GM18858 (cell line): ENCODE measurements around the gene SLAMF6.
"Not testable (repeated sequence)": the region's sequence is repeated elsewhere in the genome, so short reads cannot be mapped to it uniquely, and the experiment has no call there.

ENCODE experiments used
- ATAC-seq: cut with Tn5 transposase; IDR thresholded peaks from one replicate; pipeline ENCODE4 v1.9.1; 2021; ENCODE audit not compliant: unreplicated experiment

SLAMF6 gene

DNA sequence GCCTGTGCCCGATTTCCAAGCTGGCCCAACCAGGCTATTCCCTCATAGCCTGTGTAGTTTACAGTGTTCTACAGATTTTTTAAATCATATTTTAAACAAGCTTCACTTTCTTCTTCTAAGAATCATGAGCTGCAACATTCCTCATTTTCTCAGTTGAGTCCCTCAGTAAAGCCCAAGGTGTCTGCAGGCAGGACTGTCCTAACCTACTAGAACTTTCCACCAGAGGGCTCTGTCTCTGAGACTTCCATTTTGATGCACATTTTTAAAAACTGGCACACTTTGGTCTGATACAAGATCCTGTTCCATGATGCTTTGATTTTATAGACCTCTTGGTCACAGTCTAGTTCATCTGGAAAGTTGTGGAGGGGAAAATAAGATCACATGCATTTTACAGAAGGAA lies 21.6 kb upstream of the SLAMF6 start:
- no peak for ATAC-seq

DNA sequence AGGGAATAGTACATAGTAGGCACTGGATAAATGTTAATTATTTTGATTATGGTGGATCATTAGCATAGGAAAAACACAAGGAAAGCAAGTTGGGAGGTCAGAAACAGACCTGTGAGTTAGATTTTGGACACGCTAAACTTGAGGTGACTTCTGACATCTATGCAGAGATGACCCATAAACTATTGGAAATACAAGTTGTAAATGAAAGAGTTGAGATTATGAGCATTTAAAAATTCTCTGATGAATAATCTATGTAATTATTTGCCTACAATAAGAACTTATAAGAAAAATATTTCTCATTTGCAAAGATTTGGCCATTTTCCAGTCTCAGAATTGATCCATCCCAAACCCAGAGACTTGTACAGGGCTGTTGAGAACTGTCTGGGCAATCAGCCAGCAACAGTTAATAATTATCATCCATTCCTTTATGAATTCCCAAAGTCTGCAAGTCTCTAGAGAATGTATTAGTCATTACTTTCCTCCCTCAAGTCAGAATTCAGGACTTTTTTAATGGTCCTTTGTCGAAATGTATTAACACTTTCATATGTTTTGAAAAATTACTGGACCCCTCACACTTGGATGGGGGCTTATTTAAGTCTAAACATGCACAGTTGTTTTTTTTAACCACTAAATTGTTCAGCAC lies 19.4 kb upstream of the SLAMF6 start:
- no peak for ATAC-seq

DNA sequence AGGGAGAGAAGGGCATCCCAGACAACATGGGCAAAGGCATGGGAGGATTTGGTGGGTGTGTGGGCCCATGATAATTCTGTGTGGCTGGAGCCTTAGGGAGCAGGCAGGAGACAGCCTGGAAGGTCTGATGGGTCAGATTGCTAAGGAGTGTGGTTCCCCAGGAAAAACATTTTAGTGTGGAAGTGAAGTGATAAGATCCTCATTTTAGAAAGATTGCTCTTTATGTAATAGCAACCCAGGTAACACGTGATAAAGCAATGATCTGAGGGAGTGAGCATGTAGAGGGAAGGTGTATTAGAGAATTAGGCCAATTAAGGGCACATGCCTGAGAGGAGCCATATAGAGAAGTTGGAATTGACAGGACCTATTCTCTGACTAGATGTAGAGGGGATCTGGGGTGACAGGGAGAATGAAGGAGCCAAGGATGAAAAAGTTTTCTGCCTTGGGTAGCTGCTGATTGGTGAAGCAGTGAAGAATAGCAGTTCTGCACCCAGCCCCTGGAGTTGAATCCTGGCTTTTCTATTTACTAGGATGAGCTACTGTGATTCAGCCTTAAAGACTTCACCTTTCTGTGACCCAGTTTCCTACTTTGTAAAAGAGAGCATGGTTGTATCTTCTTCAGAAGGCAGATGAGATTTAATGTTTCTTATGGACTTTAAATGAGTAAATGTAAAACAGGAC lies 18.7 kb upstream of the SLAMF6 start:
- no peak for ATAC-seq

DNA sequence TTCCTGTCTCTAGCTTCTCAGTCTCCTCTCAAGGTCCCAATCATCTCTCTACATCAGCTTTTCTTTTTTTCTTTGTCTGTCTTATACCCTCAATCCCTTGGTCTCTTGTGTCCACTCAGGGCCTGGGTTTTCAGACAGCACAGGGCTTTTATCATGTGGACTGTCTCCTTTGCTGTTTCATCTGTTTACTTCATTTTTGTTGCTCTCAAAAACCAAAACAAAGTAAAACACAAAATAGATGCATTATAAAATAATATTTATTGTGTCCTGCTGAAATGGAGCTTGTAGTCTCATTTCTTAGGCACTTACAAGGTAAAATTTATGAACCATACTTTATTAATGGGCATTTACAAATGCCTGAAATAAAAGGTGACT lies 17.8 kb upstream of the SLAMF6 start:
- ATAC-seq = peak; percentile 10

DNA sequence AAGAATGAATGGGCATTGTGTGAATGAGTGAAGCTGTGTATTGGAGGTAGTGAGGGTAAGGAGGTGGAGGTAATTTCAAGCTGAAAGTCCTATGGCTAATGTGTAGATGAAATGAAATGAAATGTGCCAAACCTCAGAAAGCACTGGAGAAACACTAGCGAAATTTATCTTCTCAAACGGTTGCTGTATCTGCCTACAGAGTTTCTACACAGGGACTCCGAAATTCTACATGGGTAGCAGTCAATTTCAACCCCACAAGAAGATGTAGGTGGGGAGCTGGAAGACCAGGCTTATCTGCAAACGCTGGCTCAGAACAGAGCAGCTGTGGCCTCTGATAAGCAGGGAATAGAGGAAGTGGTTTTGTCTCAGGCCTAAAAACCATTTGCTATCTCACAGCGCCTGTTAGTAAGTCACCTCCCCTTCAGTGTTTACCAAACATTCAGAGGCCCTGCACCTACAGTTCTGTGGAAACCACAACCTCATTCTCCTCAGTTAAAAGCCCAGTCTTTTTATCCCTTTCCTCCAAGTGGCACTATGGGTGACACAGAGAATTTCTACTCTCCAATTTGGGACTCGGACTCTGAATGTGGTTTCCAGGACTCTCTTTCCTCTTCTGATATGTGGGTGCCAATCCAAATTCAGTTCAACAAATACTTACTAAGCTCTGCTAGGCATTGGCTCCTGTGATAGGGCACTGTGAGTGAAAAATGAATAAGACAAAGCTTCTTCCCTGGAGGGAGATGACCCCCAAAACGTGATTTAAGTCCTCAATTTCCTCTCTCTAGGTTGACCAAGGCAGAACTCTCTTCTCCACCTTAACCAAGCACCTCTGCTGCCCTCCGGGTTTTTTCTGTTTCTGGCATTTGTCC lies 17.2 kb upstream of the SLAMF6 start:
- ATAC-seq = peak; percentile 84

DNA sequence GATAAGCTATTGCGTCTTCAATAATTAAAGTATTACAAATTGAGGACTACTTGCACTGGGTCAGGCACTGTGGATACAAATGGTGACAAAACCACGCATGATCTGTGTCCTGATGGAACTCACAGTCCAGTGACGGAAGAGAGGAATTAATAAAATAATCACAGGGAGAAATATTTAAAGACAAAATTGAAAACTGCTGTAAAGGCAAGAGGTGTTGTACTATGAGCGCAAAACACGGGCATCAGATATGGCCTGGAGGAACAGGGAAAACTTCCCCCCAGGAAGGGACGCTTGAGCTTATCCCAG lies 16.6 kb upstream of the SLAMF6 start:
- ATAC-seq = no peak

DNA sequence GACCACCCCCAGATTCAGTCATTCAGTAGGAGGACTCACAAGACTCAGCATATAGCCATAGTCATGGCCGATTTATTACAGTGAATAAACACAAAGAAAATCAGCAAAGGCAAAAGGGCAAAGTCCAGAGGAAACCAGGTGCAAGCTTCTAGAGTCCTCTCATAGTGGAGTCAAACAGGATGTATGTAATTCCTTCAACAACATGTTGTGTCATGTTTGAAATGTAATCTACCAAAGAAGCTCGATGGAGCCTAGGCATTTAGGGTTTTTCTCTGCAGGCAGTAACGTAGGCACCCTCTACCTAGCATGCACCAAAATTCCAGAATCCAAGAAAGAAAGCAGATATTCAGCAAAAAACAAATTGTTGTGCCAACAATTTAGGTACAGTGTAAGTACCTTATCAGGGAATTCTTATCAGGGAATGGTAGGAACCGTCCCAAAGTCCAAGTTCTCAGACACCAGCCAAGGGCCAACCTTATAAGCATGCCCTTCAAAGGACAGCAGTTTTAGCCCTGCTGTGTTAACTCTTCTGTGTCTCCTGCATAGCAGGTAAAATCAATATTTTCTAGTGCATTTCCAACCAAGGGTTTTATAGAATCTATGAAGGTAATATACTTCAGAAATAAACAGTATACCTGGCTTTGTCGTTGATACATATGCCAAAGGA lies 16.1 kb upstream of the SLAMF6 start:
- ATAC-seq = no peak

DNA sequence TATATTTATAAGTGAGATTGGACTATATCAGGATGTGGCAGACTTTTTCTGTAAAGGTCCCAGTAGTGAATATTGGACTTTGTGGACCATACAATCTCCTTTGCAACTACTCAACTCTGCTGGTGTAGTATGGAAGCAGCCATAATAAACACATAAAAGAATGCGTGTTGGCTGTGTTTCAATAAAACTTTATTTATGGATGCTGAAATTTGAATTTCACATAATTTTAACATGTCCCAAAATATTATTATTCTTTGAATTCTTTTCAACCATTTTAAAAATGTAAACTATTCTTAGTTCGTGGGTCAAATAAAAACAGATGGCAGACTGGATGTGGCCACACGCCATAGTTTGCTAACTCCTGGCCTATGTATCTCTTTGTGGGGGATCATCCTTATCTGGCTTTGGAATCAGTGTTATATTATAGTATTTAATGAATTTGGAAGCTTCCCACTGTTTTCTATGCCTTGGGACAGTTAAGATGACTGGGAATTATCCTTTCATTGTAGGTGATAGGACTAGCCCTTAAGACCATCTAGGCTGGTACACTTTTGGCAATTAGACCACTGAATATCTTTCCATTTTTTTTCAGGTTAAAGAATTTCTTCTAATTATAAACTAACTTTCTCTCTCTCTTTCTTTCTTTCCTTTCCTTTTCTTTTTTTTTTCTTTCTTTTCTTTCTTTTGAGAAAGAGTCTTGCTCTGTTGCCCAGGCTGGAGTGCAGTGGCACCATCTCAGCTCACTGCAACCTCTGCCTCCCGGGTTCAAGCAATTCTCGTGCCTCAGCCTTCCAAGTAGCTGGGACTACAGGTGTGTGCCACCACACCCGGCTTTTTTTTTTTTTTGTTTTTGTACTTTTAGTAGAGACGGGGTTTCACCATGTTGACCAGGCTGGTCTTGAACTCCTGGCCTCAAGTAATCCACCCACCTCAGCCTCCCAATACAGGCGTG lies 14.9 kb upstream of the SLAMF6 start:
- no peak for ATAC-seq

DNA sequence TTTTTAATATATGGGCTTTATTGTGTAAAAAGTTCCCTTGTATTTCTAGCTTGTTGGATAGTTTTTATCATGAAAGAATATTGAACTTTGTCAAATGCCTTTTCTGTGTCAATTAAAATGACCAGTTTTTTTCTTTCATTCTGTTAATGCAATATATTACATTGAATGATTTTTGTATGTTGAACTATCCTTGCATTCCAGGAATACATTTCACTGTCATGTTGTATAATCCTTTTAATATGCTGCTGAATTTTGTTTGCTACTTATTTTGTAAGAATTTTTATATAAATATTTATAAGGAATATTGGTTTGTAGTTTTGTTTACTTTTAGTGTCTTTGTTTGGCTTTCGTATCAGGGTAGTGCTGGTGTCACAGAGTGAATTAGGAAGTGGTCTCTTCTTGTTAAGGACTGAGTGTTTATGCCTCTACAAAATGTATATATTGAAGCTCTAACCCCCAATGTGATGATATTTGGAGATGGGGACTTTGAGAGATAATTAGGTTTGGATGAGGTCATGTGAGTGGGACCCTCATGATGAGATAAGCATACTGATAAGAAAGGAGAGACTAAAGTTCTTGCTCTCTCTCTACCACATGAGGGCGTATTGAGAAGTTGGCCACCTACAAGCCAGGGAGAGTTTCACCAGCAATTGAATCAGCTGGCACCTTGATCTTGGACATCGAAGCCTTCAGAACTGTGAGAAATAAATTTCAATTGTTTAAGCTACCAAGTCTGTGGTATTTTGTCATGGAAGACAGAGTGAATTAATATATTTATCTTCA lies 12.0 kb upstream of the SLAMF6 start:
- ATAC-seq = no peak

DNA sequence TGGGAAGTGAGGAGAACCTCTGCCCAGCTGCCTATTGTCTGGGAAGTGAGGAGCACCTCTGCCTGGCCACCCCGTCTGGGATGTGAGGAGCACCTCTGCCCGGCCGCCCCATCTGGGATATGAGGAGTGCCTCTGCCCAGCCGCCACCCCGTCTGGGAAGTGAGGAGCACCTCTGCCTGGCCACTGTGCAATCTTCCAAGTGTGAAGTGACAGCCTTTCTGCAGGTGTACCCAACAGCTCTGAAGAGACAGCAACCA lies 9.4 kb upstream of the SLAMF6 start:
- not testable (repeated sequence) for ATAC-seq

DNA sequence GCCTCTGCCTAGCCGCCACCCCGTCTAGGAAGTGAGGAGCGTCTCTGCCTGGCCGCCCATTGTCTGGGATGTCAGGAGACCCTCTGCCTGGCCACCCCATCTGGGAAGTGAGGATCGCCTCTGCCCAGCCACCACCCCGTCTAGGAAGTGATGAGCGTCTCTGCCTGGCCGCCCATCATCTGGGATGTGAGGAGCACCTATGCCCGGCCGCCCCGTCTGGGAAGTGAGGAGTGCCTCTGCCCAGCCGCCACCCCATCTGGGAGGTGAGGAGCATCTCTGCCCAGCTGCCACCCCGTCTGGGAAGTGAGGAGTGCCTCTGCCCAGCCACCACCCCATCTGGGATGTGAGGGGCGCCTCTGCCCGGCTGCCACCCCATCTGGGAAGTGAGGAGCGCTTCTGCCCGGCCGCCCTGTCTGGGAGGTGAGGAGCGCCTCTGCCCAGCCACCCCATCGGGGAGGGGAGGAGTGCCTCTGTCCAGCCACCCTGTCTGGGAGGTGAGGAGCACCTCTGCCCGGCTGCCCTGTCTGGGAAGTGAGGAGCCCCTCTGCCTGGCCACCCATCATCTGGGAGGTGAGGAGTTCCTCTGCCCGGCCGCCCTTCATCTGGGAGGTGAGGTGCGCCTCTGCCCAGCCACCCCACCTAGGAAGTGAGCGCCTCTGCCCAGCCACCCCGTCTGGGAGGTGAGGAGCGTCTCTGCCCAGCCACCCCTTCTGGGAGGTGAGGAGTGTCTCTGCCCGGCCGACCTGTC lies 8.9 kb upstream of the SLAMF6 start:
- ATAC-seq = not testable (repeated sequence)

DNA sequence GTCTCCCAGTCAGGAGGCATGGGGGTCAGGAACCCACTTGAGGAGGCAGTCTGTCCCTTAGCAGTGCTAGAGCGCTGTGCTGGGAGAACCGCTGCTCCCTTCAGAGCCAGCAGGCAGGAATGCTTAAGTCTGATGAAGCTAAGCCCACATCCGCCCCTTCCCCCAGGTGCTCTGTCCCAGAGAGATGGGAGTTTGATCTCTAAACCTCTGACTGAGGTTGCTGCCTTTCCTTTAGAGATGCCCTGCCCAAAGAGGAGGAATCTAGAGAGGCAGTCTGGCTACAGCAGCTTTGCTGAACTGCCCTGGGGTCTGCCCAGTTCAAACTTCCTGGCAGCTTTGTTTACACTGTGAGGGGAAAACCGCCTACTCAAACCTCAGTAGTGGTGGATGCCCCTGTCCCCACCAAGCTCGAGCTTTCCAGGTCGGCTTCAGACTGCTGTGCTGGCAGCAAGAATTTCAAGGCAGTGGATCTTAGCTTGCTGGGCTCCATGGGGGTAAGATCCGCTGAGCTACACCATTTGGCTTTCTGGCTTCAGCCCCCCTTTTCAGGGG lies 6.4 kb upstream of the SLAMF6 start:
- not testable (repeated sequence) for ATAC-seq

DNA sequence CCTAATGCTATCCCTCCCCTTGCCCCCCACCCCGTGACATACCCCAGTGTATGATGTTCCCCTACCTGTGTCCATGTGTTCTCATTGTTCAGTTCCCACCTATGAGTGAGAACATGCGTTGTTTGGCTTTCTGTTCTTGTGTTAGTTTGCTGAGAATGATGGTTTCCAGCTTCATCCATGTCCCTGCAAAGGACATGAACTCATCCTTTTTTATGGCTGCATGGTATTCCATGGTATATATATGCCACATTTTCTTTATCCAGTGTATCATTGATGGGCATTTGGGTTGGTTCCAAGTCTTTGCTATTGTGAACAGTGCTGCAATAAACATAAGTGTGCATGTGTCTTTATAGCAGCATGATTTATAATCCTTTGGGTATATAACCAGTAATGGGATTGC lies 734 bp upstream of the SLAMF6 start:
- ATAC-seq = not testable (repeated sequence)

DNA sequence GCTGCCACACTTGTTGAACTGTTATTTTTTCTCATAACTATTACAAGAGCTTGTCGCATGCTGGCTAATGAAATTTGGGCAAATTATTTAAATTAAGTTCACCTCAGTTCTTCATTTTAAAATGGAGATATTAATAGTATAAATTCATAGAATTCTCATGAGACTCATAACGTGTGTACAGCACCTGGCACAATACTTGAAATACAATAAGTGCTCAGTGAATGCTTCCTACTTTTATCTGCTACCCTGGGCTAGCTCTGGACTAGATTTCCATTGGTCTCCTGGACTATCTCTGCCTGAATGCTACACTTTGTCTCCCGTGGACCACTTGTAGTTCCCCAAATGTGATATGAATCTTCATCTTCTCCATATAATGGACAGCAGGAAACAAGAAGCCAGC lies 919 bp downstream of the SLAMF6 start:
- ATAC-seq = no peak

DNA sequence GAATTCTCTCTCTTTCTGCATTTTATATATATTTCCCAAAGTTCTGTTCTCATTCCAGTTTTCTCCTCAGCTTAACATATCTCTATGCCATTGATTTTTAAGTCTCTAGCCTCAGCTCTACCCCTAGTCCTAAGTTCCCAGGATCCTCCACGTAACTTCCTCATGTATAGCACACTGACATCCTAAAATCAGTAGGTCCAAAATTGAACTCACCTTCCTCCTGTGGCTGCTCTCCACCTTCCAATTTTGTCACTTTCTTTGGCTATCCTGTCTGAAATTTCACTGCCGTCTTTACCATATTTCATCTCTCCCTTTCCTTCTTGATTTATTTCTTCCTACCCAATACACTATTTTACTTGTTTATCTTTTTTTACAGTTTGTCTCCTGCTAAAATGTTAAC lies 1.5 kb downstream of the SLAMF6 start:
- ATAC-seq = no peak

DNA sequence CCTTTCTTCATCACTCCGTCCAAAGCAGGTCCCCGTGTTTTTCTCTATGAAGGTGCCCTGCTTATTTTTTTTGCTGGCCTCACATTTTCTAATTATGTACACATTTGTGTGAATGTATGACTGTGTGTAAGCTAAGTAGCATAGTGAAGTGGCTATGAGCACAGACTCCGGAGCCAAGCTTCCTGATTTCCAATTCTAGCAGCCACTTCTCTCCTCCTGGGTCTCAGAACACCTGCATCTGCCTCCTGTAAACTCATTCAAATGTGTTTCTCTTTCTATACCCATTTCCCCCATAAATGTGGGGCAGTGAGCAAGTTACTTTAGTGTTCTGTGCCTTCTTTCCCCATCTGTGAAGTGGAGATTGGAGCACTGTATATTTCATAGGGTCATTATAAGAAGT lies 2.1 kb downstream of the SLAMF6 start:
- no peak for ATAC-seq

DNA sequence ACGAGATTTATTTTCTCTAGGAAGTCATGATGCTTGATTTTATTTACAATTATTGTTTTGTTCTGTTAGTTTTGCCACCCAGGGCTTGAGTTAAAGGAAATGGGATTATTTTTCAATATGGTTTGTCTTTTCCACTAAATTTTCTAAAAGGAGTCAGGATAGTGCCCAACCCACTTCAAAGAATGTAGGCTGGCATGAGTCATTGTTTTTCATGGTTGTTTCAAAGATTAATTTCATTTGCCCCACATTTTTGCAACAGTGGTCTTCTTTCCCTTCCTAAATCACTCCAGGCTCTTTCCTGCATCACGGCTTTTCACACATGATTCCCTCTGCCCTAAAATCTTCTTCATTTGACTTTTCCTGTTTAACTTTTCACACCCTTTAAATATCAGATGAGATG lies 2.5 kb downstream of the SLAMF6 start:
- ATAC-seq = no peak

DNA sequence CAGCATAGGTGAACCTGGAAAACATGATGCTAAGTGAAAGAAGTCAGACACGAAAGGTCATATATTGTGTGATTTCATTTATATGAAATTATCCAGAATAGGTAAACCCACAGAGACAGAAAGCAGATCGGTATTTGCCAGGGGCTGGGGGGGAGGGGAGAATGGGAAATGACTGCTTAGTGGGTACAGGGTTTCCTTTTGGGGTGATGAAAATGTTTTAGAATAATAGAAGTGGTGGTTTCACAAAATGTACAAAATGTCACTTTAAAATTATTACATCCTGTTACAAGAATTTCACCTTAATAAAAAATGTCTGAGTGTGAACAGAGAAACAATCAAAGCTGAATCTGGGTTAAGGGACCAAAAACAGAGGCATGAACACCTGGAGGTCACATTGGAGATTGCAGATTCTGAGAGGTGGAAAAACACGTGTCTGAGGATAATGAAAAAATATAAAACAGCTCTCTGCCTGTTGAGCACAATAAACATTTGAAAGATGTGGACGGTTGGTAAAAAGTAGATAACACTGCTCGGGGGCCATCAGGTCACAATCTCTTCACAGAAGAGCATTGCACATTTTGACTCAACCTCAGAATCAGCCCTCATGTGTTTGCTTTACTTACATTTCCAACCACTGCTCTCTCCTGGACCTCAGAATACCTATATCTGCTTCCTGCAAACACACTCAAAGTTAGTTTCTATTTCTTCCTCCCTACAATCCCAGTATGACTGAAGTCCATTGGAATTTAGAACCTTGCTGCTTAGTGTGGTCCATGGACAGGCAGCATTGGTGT lies 3.2 kb downstream of the SLAMF6 start:
- no peak for ATAC-seq
